Activated CD4-positive, alpha-beta T cell treated with anti-CD3 and anti-CD28 coated beads, Interleukin-2, amount 50 U/mL, for 24 hours (primary cell): ENCODE data around the gene SATB2.
A peak's percentile ranks its signal among the peaks of the same experiment; 100 is the strongest.

Experiments used
- DNase-seq, 2 donors: peaks; one replicate each; pipeline ENCODE4 v3.0.0-alpha.2; 2020; ENCODE audit warnings: low read depth in 1 of 2, low spot score in 1 of 2

SATB2 gene

GRCh38 chr2:199457147-199458008 is at the start of gene SATB2:
Gene SATB2, minus strand, starts transcription at chr2:199457939. Its CDS starts 1,902 bp downstream, at chr2:199456037.
- DNase-seq: no peak

DNA sequence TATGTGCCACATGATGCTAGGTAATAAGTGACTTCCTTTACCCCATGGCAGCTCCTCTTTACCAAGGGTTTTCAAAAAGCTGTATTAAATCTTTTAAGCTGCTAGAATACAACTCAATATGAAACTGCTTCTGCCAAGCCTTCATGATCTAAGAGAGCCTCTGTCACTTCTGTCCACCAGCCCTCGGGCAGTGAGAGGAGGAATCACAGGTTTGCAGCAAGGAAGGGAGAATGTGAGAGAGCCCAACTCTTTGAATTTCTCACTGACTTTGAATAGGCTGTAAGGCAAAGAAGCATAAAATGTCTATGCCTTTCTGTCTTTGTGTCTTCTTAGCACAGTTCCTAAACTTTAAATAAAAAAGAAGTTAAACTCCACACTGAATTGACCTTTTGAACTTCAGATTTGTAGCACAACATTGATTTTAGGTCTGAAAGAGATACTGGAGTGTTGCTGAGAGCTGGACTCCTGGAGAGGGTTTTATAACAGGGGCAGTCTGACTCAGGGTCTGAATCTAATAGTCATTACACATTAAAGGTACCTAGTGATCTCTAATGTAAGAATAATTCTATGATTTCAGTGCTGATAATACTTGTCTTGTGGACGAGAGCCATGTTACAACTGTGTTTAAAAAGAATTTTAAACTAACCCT is 48.1 kb upstream of the SATB2 start:
- DNase-seq: no peak

GRCh38 chr2:199503148-199503547 is 45.4 kb upstream of the SATB2 start:
- no peak for DNase-seq

DNA sequence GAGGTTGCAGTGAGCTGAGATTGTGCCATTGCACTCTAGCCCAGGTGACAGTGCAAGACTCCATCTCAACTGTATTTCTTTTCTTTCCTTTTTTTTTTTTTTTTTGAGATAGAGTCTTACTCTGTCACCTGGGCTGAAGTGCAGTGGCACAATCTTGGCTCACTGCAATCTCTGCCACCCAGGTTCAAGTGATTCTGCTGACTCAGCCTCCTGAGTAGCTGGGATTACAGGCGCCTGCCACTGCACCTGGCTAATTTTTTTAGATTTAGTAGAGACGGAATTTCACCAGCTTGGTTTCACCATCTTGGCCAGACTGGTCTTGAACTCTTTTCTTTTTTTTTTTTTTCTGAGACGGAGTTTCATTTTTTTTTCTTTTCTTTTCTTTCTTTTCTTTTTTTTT is 41.3 kb upstream of the SATB2 start:
- DNase-seq: no peak

- no peak for DNase-seq
Measured at GRCh38 chr2:199495147-199495546, 37.4 kb upstream of the SATB2 start.

- DNase-seq: no peak
Measured at GRCh38 chr2:199490049-199490448, 32.3 kb upstream of the SATB2 start.

DNA sequence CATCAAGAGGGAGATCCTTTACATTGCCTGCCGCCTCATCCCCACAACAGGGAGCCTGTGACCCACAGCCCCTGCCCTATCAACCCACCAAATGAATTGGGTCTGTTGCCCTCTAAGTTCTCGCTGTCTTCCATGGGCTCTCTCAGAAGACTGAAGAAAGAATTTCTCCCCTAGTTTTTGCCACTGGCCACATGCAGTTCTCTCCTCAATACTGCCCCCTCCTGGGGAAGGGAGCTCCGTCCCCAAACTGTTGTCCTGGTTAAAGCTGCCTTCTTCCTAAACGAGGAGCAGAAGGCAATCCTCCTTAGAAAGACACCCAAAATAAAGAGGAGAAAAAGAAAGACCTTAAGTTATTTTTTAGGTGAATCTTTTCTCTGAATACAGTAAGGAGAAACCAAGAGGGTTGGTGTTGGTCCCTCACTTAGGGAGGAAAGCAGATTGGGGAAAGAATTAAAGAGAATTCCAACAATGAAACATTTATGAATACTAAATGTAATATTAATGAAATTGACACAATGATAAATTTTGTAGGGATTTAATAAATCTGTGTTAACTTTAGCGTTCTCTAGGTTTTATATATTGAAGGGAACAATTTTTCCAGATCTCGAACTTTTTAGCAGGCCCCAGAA is 31.1 kb upstream of the SATB2 start:
- peak in 1 of 2 donors; percentile 41 for DNase-seq

DNA sequence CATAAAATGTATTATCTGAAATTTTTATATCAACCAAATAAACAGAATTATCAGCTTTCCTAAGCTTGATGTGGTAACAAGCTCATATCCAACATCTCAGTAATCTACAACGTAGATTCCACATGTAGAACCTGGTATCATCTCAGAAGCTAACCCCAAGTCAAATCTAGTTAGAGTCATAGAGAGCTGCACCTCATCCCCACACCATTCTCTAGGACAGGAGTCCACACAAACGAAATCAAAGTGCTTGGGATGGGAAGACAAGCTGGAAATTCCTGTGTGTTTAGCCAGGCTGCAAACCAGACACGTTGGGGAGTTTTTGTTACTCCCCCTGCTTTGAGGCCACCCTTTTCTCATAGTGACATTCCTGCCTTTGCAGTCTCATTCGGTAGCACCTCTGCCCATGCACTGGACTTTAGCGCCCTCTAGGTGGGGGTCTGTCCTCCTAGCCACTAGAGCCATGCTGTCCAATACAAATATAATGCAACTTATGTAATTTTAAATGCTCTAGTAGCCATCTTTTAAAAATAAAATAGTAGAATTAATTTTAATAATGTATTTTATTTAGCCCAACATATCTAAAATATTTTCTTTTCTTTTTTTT is 28.1 kb upstream of the SATB2 start:
- no peak for DNase-seq

DNA sequence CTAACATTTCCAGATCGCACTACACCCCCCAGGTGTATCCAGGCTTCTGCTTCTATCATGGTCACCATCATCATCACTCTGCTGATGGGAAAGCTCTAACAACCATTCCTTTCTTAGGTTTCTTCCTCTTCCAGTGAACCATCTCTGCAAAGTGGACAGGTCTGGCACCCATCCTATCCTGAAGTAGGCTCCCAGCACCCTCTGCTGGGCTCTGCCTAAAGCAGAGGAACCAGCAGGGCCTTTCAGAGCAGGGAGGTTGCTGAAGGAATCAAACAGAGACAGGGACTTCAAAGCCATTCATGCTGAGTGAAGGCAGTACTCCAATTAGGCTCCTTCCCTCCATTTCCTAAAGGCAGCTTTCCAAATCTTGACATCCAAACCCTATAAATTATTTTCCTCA is 27.2 kb upstream of the SATB2 start:
- no peak for DNase-seq

DNA sequence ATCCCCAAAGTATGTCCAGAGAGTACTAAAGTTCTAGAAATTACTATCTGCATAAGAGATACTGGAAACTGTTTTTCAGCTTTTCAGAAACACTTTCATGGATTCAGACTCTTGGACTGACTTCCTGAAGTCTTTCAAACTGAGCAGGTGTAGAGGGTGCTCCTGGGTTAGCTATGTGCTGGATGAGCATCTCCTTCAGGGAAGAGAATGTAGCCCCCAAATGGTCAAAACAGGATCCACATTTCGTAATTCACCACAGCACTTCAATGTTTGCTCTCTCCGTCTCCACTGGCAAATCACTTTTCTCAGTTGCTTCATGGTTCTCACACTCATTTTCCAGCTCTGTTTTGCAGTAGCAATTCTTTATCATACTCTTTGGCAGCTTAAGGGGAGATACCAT is 23.2 kb upstream of the SATB2 start:
- DNase-seq: no peak

DNA sequence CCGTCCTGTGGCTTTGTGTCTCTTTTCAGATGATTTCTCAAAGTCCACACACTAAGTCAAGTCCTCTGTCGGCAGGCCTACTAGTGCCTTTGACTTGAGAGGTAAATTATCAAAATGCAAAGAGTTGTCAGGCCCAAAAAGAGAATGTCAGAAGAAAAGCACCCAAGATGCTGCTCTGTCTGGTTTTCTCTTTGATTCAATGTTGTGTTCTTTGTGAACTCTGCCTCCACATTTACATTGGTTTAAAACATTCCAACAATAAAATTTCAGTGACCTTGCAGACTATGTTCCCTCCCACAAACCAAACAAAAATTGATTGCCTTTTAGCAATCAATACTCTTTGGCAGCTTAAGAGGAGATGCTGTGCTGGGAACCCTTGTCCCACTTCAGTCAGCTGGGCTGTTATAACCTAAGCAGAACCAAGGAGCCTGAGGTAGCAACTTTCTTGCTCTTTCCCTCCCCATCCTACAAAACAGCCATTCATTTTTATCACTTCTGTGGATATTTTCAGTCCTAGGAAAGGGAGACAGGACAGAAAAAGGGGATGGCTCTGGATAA is 19.6 kb upstream of the SATB2 start:
- DNase-seq: no peak

DNA sequence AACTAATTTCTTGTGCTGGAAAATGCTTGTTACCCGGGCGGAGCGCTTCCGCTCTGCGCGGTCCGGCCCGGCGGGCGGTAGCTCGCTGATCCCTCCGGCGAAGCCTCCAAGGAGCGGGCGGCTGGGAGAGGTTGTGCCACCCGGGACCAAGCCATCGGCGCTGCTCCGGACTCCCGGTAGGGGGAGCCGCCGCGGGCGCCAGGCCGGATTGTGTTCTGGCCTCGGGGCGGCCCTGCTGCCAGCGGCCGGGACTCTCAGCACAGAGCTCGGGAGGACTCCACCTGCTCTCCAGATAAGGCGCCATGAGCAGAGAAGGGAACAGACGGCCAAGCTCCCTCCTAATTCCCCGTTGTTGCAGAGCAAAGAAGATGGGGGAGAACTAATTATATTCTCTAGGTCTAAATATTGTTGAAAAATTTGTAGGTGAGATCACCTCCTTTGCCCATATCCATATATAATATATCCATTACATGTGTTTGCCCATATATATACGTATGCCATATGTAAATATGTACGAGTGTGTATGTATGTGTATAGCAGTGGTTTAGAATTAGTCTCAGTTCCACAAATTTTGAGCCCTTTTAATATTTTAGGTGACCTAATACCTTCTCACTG is 13.8 kb upstream of the SATB2 start:
- no peak for DNase-seq

DNA sequence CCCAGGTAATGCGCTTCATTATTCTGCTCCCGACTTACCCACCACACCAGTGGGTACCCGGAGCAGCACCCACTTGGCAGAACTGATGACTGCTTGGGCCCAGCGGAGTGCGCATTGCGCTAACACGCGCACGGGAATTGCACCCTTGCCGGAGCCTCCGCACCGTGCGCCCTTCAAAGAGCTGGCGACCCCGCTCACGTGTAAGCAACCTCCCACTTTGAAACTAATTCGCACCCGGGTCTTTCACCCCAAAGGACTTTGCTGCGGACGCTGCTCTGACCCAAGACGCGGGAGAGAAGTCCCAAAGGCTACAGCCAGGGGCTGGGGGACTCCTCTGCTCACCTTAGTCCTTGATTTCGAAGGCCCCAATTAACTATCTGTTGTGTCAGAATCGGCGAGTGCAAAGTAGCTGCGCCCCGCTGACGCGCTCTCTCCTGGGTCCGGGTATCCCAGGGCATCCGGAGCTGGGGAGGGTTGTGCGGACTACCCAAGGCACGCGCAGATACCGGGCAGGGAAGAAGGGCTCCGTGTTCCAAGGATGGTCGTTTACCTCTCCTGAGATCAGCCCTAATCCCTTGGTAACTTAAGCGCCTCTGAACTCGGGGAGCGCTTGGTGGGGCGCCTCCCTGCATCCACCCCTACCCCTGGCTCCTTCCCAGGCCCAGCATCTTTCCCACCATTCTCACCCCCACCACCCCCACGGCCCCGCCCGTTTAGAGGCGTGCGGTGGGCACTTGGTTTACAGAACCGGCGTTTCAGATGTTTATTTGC is 13.1 kb upstream of the SATB2 start:
- no peak for DNase-seq

- no peak for DNase-seq
Measured at GRCh38 chr2:199470361-199470671, 12.6 kb upstream of the SATB2 start.

DNA sequence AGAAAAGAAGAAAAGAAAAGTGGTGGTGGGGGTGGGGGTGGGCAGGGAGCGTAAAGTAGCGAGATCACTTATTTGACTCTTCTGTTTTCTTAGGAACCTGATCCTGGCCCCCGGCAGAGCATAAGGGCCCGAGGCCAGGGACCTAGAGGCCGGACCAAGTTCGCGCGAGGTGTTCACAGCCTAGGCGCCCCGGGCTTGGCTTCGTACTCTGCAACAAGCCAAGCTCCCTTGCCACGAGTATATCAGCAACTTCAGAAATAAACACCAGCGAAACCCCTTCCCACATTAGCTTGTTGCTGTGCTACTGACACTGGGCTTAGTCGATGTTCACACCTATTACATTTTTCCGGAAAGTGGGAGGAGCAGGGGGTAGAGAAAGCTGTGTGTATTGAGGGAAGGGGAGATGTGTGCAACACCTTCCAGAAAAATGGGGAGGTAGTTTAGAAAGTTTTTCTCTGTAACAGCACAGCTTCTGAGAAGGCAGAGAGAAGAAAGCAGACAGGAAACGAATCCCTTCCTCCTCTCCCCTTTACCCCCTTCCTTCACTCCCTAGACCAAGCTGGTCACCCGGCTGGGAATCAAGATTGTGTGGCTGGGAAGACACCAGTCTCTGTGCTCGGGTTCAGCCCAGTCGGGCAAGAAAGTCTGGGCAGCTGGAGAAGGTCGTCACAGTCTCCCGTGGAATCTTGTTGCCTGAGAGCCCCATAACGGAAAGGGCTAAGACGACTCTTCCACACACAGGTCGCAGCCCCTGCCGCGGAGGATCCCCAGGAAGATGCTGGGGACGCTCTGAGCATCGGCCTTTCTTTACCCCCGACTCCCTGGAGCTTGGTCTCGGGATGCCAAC is 12.0 kb upstream of the SATB2 start:
- no peak for DNase-seq

- no peak for DNase-seq
Measured at GRCh38 chr2:199468561-199469513, 11.1 kb upstream of the SATB2 start.

DNA sequence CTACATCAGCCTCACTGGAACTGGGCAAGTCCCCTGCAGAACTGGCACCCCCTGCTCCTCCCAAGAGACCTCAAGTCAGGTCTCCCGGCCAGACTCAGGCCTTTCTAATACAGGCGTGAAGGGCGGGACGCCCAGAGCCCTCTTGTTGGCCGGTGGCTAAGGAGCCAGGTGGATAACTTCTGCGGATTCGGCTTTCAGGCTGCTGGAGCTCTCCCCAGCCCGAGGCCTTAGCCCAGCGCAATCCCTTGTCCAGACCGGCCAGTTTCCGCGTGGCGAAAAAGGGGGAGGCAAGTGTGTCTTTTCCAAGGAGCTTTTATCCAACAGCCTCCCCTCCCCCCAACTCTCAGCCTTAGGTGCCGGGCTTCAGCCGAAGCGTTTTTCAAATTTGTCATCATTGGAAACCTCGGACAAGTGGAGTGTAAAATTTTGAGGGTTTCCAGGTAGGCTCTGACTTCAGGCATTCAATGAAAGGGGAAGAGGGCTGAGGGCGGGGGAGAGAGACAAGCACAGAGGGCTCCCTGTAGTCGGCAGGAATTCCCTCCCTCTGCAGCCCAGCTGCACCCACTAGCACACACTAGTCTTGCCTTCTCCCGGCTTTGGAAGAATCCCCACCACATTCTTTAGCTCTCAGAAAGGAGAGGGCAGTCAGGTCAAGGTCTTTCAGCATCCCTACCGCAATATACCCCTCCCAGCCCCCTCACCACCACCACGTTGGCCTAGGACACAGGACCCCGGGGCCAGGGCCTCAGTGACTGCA is 9.5 kb upstream of the SATB2 start:
- no peak for DNase-seq

DNA sequence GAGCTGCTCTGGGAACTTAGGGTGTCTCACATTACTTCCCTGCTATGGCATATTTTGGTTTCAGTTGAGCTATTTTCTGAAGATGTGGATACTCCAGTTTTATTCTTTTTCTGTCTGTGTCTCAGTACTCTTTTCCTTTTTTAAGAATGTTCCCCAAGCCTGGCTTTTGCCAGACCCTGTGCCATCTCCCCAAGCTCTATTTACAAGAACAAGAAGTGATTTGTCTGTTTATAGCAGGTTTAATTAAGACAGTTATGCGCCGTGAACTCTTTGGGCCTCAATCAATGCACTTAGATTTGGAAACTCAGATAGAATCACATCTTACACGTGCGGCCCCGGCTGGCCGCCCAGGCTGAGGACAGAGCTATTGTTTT is 8.9 kb upstream of the SATB2 start:
- no peak for DNase-seq
